CD4-positive, alpha-beta T cell treated with Interferon alpha-2 for 1 hour (primary cell): ENCODE measurements around the gene GADL1.

Source experiments
- DNase-seq, 2 donors: peaks; one replicate each; pipeline ENCODE4 v3.0.0-alpha.2; 2020 to 2022

Gene GADL1

DNA sequence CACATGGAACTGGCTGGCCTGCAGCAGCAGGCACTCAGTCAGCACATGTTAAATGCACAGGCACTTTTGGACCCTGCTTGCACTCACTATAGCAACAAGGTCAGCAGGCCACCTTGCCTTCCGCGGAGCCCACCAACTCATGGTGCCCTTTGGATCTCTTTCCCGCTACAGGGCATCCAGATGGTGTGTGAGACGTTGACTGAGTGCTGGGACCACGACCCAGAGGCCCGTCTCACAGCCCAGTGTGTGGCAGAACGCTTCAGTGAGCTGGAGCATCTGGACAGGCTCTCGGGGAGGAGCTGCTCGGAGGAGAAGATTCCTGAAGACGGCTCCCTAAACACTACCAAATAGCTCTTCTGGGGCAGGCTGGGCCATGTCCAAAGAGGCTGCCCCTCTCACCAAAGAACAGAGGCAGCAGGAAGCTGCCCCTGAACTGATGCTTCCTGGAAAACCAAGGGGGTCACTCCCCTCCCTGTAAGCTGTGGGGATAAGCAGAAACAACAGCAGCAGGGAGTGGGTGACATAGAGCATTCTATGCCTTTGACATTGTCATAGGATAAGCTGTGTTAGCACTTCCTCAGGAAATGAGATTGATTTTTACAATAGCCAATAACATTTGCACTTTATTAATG is 203.1 kb downstream of the GADL1 start:
- DNase-seq: no peak

GRCh38 chr3:30690199-30690598 is 204.3 kb downstream of the GADL1 start:
- DNase-seq: no peak

- DNase-seq: no peak
Observed at GRCh38 chr3:30688776-30689641, 205.5 kb downstream of the GADL1 start.

GRCh38 chr3:30687930-30688570 is 206.4 kb downstream of the GADL1 start:
- no peak for DNase-seq

- no peak for DNase-seq
Observed at GRCh38 chr3:30686799-30687198, 207.7 kb downstream of the GADL1 start.

GRCh38 chr3:30686176-30686575 is 208.3 kb downstream of the GADL1 start:
- DNase-seq: no peak

DNA sequence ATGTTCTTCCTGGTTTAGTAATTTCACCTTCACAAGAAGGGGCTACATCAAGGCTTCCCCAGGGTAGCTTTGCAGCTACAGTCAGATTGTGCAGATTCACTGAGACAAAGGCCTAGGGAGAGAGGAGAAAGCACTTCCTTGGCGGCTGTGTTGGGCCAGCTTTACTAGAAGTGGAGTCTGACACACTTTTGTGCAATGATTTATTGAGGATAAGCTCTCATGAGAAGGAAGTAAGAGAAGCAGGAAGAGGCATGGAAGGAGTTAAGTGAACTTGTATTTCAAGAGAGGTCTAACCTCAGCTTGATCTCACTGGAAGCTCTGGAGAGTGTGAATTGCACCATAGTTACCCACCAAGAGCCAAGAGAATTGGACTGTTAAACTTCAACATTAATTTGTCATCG is 209.2 kb downstream of the GADL1 start:
- no peak for DNase-seq

DNA sequence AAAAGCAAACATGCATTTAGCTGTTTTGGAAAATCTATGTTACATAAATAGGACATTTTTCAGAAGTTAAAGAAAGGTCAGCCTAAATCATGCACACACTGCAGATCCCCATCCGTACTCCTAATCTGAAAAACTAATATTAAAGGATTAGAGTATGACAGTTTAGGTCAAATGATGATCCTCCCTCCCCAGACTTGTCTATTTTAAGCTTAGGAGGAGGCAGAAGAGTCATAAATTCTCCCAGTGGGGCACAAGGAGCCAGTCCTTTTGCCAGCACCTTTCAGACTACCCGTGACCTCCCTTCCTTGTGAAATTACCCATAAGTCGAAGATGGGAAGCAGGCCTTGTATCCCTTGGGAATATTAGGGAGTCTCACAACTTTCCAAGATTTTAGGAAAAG is 210.1 kb downstream of the GADL1 start:
- no peak for DNase-seq

- no peak for DNase-seq
Observed at GRCh38 chr3:30683769-30684168, 210.7 kb downstream of the GADL1 start.

DNA sequence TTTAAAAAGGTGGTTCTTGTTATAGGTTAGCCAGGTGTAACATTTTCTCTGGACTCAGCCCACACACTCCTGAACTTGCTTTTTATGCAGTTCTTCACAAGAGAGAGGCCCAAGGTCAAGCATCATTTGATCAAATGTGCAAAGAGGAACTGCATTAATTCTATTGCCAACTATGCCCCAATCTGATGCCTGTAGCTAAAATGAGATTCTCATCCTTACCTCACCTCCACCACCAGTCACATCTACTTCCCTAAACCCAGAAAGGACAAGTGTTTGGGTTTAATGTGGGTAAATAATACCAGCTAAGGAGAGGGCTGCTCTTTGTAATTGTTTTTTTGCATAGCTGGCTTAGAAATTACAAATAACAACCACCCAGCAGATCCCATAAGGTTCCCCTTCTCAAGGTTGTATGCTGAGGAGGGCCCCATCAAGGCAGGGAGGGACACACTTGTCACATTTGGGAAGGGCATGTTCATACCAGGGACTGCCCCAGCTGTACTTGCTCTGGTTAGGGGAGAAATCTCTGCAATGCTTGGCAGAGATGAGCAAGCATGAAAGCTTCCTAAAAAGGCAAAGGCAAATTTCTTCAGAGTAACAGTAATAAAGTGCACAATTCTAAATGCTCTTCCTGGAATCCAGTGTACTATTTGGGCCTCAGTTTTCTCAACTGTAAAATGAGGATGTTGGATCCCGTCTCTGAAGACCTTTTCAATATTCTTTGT is 211.9 kb downstream of the GADL1 start:
- no peak for DNase-seq

- no peak for DNase-seq
Observed at GRCh38 chr3:30681649-30682211, 212.7 kb downstream of the GADL1 start.

DNA sequence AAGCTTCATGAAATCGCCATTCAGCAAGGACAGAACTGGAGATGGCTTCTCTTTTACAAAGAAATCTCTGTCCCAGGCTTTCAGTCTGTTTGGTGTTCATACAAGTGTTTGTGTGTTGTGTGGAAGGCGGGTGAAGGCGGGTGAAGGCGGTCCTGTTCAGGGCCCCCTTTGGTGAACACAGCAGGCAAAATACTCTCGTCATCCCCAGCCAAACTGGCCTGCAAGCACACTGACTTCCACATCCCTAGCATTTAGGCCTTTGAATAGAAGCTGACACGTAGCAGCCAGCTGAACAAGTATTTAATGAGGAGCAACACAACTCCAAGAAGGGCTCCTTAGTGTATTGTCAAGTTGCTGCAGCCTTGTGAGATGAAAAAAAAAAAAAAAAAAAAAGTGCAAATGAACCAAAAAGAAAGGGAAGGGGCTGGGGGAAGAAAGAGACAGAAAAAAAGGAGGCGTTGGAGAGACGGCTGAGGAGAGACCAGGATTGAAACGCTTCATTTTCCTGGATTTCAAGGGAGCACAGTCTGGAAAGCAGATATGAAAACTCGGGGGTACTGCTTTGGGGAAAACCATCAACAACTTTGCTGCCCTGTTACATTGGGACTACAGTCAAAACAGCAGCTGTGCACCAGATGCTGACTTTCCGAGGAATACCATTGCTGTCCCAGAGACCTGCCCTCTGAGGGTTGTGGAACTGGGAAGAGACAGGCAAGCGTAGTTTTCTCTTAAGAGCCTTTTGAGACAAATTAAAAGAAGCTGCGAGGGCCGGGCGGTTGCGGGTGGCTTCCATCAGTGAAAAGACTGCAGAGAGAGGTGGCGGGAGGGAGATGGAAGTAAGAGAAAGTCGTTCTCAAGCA is 213.4 kb downstream of the GADL1 start:
- no peak for DNase-seq

DNA sequence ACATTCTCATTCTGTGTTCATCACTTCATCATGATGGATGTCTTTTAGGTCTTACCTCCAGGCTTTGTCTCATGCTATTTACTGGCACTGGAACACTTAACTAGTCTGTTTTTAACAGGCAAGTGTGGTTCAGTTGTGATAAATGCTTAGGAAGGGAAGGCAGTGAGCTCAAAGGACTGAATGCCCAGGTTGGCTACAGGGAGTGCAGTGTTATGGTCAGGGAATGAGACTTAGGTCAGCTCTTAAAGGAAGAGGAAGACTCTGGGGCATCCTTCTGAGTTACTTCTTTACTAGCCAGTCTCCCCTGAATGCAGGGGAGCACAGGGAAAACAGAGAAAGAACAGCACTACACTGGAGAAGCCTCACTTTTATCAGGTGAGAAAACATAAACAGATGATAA is 215.4 kb downstream of the GADL1 start:
- no peak for DNase-seq

DNA sequence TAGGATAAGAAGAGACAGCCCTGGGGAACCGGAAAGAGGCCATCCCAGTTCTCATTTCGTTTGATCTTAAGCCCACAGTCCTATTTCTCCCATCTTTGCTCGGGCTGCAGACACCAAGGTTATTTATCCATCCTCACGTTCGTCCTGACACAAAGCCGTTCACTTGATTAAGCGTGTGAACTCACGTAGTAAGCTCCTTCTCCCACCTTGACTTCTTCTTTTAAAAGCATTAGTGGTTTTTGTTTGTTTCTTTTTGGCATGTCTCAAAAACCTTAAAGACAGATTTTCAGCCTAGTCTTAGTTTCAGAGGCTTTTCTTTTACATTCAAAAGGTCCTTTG is 217.1 kb downstream of the GADL1 start:
- no peak for DNase-seq

- DNase-seq: no peak
Observed at GRCh38 chr3:30676424-30677346, 217.8 kb downstream of the GADL1 start.
